ENCODE results near the gene MLLT10.

The MLLT10 gene

DNA sequence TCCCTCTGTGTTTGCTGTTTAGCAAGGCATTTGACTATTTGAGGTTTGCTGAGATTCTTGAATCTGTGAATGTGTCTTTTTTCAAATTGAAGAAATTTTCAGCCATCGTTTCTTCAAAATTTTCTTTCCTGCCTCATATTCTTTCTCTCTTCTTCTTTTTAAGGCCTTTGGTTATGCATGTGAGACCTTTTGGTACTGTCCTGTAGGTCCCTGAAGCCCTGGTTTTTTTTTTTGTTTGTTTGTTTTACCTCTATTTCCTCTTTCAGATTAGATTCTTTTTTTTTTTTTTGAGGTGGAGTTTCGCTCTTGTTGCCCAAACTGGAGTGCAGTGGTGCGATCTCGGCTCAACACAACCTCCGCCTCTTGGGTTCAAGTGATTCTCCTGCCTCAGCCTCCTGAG, 45.3 kb downstream of the MLLT10 start:
- TF ChIP-seq, protein P1, sequence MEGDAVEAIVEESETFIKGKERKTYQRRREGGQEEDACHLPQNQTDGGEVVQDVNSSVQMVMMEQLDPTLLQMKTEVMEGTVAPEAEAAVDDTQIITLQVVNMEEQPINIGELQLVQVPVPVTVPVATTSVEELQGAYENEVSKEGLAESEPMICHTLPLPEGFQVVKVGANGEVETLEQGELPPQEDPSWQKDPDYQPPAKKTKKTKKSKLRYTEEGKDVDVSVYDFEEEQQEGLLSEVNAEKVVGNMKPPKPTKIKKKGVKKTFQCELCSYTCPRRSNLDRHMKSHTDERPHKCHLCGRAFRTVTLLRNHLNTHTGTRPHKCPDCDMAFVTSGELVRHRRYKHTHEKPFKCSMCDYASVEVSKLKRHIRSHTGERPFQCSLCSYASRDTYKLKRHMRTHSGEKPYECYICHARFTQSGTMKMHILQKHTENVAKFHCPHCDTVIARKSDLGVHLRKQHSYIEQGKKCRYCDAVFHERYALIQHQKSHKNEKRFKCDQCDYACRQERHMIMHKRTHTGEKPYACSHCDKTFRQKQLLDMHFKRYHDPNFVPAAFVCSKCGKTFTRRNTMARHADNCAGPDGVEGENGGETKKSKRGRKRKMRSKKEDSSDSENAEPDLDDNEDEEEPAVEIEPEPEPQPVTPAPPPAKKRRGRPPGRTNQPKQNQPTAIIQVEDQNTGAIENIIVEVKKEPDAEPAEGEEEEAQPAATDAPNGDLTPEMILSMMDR (IDR thresholded peaks at IDR 0.05) = no peak

DNA sequence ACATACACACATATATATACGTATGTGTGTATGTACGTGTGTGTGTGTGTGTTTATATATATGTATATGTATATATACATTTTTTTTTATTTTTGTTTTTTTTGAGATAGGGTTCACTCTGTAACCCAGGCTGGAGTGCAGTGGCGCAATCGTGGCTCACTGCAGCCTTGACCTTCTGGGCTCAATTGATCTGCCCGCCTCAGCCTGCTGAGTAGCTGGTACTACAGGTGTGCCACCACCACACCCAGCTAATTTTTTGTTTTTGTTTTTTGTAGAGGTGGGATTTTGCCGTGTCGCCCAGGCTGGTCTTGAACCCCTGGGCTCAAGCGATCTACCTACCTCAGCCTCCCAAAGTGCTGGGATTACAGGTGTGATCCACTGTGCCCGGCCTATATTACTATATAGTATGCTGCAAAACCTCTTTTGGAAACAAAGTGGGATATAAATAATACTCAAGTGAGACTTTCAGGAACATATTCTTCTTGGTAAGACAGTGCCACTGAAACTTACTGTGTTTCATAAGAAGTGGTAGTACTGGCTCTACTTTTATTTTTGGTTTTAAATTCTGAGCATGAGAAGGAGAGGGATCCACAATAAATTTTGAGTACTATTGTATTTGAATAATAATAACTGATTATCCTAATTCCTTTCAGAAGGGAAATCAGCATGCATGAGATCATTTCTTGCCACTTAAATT, 51.0 kb downstream of the MLLT10 start:
- TF ChIP-seq, protein P1 (IDR thresholded peaks at IDR 0.05) = no peak

DNA sequence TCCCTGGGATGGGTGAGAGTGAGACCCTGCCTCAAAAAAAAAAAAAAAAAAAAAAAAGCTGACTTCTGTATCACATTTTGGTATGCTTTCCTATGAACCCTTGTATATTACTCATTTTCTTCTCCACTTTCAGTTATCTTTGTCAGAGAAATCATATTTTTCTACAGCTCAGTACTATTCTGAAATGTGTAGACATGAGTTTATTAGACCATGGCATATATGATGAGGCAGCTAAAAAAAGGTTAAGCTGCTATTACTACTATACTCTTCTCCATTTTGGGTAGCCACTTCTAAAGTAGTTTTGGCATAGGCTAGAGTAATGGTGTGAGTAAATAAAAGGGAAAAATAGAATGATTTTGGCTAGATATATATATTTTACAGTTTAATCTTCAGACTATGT, 53.4 kb downstream of the MLLT10 start:
- TF ChIP-seq, protein P1 (IDR thresholded peaks at IDR 0.05) = no peak

DNA sequence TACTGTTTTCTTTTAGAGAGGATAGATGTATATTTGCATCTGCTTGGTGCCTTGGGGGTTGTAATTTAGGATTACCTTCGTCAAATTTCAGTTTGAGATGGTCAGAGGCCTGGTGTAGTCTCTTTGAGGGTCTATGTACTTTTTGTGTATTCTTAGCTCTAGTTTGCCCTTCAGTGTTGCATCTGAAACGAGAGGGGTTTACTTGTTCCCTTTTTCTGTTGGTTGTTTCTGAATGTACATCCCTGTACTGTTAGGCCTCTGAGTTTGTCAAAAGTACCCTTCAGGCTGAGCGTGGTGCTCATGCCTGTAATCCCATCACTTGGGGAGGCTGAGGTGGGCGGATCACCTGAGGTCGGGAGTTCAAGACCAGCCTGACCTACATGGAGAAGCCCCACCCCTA, 60.0 kb downstream of the MLLT10 start:
- TF ChIP-seq, protein P1 (IDR thresholded peaks at IDR 0.05) = no peak

DNA sequence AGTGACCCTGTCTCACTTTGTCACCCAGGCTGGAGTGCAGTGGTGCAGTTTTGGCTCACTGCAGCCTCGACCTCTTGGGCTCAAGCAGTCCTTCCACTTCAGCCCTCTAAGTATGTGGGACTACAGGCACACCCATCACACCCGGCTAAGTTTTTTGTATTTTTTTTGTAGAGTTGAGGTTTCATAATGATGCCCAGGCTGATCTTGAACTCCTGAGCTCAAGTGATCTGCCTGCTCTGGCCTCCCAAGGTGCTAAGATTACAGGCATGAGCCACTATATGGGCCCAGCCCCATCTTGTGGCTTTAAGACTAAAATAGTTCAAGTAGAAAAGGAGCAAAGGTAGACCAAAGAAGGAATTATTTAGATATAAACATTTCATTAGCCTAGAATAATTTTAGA, 65.5 kb downstream of the MLLT10 start:
- TF ChIP-seq, protein P1 (IDR thresholded peaks at IDR 0.05) = no peak

DNA sequence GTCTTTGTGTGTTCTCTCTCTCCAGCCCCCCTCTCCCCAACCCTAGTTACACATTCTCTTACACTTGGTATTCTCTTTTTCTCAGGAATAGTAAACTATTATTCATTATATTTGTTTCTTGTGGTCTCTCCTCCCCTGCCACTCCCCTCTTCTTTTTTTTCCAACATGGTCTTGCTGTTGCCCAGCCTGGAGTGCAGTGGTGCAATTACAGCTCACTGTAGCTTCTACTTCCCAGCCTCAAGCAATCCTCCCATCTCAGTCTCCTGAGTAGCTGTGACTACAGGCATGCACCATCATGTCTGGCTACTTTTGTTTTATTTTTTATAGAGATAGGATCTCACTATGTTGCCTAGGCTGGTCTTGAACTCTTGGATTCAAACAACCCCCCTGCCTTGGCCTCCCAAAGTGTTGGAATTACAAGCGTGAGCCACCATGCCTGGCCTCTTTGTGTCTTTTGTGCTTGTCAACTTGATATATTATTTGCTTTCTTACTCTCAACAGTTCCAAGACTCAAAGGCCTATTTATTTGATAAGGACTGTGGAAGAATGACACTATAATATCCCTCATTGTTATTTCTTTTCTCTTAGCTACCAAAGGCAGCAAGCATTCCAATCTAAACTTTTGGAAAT, 66.9 kb downstream of the MLLT10 start:
- TF ChIP-seq, protein P1 (IDR thresholded peaks at IDR 0.05) = no peak

DNA sequence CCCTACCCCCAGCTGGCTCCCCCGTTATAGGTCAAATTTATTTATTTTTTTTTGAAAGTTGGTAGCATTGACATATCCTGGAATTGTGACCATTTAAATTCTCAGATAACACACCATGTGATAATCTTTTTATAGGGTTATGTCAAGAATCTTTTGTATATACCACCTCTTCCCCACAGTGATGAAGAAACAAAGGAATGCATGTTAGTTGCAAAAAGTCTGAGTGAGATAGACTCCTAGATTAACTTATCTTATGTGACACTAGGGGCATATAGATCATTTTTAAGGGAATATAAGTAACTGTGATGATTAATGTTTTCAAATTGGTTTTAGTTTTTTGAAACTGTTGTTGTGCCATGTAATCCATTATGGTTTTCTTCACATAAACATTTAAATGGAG, 68.3 kb downstream of the MLLT10 start:
- TF ChIP-seq, protein P1 (IDR thresholded peaks at IDR 0.05) = no peak

All from LNCAP (cell line).